Fibroblast of mammary gland (primary cell): ENCODE measurements around the gene CD226.

Source experiments
- DNase-seq: peaks from one replicate; pipeline ENCODE4 v3.0.0-alpha.2; 2010; ENCODE audit warnings: low read depth
- H3K4me3 ChIP-seq: 2 replicates; pipeline ENCODE4 v1.5.1; 2011; ENCODE audit warnings: low read depth, mild to moderate bottlenecking, low read length, moderate library complexity; ENCODE audit not compliant: control insufficient read depth
- CTCF ChIP-seq: conservative IDR thresholded peaks from 2 replicates; pipeline ENCODE4 v1.5.1; 2011; ENCODE audit warnings: low read depth, low read length, inconsistent platforms; ENCODE audit not compliant: control insufficient read depth, insufficient read depth

The CD226 gene

GRCh38 chr18:69956665-69957620 lies 9.3 kb upstream of the CD226 start:
- no peak for DNase-seq
- H3K4me3 ChIP-seq, result no peak overlapping the region
- TF ChIP-seq CTCF, result no peak

GRCh38 chr18:69956057-69956456 lies 8.4 kb upstream of the CD226 start:
- no peak for TF ChIP-seq CTCF
- no peak overlapping the region for H3K4me3 ChIP-seq
- DNase-seq, result no peak

- no peak overlapping the region for H3K4me3 ChIP-seq
- no peak for TF ChIP-seq CTCF
- DNase-seq, result no peak
Measured at GRCh38 chr18:69954719-69955480, 7.2 kb upstream of the CD226 start.

- DNase-seq, result no peak
- H3K4me3 ChIP-seq, result no peak overlapping the region
- TF ChIP-seq CTCF, result no peak
Measured at GRCh38 chr18:69953191-69953590, 5.5 kb upstream of the CD226 start.

GRCh38 chr18:69951182-69951581 lies 3.5 kb upstream of the CD226 start:
- TF ChIP-seq CTCF, result no peak
- DNase-seq, result no peak
- no peak overlapping the region for H3K4me3 ChIP-seq

- no peak for TF ChIP-seq CTCF
- no peak overlapping the region for H3K4me3 ChIP-seq
- no peak for DNase-seq
Measured at GRCh38 chr18:69949538-69949936, 1.9 kb upstream of the CD226 start.
